ENCODE measurements around the gene MRGPRX2. TPM values are rescaled to one million over a fixed set of nuclear protein-coding genes. Genes with fewer than 3 reads are reported as not detected.

MRGPRX2 gene
- total RNA-seq, 3 donors from 2014 or later: 0.24 to 0.98 TPM; not detected in 1

DNA sequence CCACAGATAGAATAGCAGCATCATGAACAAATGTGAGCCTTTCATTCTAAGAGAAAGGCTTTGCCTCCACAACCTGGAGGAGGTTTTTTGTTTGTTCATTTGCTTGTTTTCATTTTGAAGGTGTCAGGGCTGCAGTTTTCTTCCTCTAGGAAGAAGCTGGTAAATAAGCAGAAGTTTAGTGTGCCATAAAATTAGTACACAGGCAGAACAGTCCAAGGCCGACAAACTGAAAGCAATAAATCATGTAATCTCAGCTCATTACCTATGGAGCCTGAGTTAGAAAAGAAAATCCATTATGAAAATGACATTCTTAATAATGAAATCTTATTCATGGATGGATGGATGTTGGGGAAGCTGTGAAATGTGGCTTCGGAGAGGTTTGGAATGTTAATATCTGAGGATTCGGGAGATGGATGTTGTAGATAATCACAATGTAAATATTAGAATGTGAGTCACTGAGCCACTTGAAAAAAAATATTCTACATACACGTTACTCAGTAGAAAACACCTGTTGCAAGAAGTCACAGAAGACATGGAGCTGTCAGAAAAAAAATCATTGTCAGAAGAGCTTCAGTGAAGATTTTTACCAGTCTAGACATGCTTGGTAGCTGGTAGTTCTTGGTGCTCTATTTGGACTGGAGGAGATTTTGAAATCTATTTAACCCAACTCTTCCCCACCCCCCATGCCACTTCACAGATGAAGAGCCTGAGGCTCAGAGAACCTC is 41.4 kb upstream of the MRGPRX2 start:
- H3K4me3 ChIP-seq: no peak overlapping the region
- H3K4me1 ChIP-seq (ENCODE audit: low read depth): peaks cover 8% of the 10 kb centered on the region
- intact Hi-C loops (cut with DNase I, micrococcal nuclease): no loop called here
- no peaks in the 10 kb centered on the region for H3K36me3 ChIP-seq (ENCODE audit: low read depth)
- peak in 1 of 3 donors; percentile 36 for DNase-seq
- H3K9me3 ChIP-seq: no peaks in the 10 kb centered on the region
- TF ChIP-seq, protein P1, sequence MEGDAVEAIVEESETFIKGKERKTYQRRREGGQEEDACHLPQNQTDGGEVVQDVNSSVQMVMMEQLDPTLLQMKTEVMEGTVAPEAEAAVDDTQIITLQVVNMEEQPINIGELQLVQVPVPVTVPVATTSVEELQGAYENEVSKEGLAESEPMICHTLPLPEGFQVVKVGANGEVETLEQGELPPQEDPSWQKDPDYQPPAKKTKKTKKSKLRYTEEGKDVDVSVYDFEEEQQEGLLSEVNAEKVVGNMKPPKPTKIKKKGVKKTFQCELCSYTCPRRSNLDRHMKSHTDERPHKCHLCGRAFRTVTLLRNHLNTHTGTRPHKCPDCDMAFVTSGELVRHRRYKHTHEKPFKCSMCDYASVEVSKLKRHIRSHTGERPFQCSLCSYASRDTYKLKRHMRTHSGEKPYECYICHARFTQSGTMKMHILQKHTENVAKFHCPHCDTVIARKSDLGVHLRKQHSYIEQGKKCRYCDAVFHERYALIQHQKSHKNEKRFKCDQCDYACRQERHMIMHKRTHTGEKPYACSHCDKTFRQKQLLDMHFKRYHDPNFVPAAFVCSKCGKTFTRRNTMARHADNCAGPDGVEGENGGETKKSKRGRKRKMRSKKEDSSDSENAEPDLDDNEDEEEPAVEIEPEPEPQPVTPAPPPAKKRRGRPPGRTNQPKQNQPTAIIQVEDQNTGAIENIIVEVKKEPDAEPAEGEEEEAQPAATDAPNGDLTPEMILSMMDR (IDR thresholded peaks at IDR 0.05): no peak
- ATAC-seq: peak; percentile 80

DNA sequence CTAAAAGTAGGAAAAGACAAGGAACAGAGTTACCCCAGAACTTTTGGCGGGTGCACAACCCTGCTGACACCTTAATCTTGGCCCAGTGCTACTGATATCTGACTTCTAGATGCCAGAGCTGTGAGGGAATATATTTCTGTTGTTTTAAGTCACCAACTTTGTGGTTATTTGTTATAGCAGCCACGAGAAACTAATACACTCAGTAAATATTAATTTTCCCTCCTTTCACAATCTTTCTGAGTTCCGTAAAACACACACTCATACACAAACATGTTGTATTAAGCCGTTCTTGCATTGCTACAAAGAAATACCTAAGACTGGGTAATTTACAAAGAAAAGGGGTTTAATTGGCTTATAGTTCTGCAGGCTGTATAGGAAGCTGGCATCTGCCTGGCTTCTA is 40.4 kb upstream of the MRGPRX2 start:
- H3K4me1 ChIP-seq (ENCODE audit: low read depth): peaks cover 8% of the 10 kb centered on the region
- no peaks in the 10 kb centered on the region for H3K36me3 ChIP-seq (ENCODE audit: low read depth)
- intact Hi-C loops (cut with DNase I, micrococcal nuclease): no loop called here
- ATAC-seq (no peak), DNase-seq (no peak)
- TF ChIP-seq, protein P1 (IDR thresholded peaks at IDR 0.05): no peak
- no peak overlapping the region for H3K4me3 ChIP-seq
- H3K9me3 ChIP-seq: no peaks in the 10 kb centered on the region

DNA sequence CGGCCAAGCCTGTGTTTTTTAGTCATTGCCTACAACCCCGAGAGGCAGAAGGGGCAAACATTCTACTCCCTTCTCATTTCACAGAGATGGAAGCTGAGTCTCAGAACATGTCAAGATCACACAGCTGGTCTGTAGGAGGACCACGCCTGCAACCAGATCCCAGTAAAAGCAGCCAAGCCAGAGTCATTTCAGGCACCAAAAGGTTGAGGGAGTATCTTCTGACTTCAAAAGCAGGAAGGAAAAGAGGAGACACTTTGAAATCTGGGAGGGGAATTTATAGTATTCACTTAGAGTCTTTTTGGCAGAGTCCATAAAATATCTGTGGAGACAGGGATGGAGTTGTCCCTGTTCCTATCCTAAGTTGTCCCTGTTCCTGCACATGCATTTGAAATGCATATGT is 38.6 kb upstream of the MRGPRX2 start:
- TF ChIP-seq, protein P1 (IDR thresholded peaks at IDR 0.05): no peak
- Histone ChIP-seq H3K4me1 (ENCODE audit: low read depth) (peaks cover 8% of the 10 kb centered on the region), H3K4me3 (no peak overlapping the region), H3K36me3 (ENCODE audit: low read depth) (no peaks in the 10 kb centered on the region), H3K9me3 (no peaks in the 10 kb centered on the region)
- DNase-seq (no peak), ATAC-seq (no peak)
- intact Hi-C loops (cut with DNase I, micrococcal nuclease): no loop called here

DNA sequence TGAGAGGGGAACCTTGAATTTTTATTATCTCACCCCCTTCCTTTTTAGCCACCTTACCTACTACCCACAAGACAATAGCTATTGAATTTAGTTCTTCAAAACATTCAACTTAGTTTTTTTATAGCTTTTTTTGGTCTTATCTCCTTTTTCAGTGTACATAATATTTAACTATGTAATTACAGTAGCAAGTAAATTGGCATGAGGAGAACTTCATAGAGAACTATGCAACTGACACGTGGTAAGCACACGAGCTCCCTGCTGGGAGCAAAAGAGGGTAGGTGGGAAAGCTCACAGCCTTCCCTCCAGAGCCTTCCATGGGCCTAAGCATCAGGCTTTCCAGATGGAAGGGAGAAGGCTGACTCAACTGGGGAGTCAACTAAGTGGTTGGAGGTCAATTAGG is 34.3 kb upstream of the MRGPRX2 start:
- no peak for DNase-seq
- TF ChIP-seq, protein P1 (IDR thresholded peaks at IDR 0.05): no peak
- no peak overlapping the region for H3K4me3 ChIP-seq
- H3K9me3 ChIP-seq: no peaks in the 10 kb centered on the region
- ATAC-seq: peak; percentile 32
- intact Hi-C loops (cut with DNase I, micrococcal nuclease): no loop called here
- H3K36me3 ChIP-seq (ENCODE audit: low read depth): no peaks in the 10 kb centered on the region
- H3K4me1 ChIP-seq (ENCODE audit: low read depth): peaks cover 8% of the 10 kb centered on the region

DNA sequence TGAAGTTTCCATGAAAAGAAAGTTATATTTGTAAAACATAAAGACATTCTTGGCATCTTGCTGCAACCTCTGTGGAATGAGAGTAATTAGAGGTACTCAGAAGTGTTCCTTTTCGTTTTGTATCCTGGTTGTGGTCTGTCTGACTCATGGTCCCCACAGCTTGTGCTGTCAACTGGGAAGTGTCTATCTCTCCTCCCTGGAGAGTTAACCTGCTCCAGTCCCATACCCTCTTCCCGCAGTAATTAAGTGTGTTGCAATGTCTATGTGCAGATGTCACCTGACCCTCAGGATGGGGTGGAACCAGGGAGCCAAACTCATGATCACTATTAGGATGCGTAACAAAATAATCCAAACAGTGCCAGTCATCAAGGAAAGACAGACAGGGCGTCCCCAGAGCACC is 33.5 kb upstream of the MRGPRX2 start:
- Histone ChIP-seq H3K36me3 (ENCODE audit: low read depth) (no peaks in the 10 kb centered on the region), H3K9me3 (no peaks in the 10 kb centered on the region), H3K4me1 (ENCODE audit: low read depth) (peaks cover 8% of the 10 kb centered on the region), H3K4me3 (no peak overlapping the region)
- TF ChIP-seq, protein P1 (IDR thresholded peaks at IDR 0.05): no peak
- ATAC-seq (peak; percentile 75), DNase-seq (no peak)
- intact Hi-C loops (cut with DNase I, micrococcal nuclease): no loop called here
